Measurements from ENCODE around the gene CFAP57.

CFAP57 gene

DNA sequence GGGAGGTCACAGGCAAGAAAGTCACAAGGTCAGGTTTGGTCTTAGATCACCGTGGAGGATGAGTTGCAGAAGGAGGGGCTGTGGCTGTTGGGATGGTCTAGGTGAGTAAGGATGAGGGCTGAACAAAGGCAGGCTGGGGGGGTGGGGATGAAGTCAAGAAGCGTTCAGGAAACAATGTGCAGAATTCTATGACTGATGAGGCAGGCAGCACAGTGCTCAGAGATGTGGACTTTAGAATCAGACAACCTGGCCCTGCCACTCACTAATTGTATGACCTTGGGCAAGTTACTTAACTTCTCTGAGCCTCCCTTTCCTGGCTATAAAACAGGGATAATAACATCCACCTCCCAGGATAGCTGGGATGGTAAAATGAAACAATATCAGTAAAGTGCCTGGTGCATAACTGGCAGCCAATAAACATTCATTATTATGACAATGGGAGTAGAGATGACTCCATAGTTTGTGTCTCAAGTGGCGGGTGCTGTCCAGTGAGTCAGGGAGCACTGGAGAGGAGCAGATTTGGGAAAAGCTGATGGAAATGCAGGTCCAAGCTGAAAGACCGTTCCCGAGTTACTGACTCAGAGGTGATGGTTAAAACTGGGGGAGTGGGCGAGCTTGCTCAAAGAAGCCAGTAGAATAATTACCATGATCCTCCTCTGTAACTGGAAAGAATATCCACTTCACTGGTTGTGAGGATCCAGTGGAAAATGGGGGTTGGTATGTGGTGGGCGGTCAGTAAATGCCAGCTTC is 130.8 kb downstream of the CFAP57 start:
- no peak for DNase-seq

DNA sequence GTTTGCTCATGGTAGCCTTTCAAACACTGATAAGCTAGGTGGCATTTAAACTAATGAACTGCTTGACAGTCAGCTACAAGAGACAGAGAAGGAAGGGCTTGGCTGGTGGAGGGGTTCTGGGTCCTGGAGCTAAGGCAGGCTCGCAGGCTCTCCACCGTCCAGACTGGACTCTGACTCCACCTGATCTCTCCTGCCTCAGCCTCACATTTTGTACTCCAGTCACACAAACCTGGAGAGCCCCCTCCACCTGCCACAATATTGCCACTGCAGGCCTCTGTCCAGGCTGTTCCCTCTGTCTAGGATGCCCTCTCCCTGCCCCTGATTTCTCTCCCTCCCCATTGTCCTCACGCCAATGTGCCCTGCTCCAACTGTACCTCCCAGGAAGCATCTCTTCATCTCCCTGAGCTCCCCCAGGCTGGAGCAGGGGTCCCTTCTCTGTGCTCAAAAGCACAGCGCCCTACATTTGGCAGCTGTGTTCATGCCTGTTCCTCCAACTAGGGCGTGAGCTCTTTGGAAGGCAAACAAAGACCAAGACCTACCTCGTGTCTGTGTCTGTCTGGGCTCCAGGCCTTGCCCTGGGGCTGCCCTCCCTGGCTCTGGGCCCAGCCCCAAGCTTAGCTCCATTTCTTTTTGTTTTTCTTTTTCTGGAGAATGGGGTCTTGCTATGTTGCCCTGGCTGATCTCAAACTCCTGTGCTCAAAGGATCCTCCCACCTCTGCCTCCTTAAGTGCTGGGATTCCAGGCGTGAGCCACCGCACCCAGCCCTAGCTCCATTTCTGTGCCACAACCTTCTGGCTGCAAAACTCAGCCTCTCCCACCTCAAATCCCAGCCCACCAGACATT is 131.6 kb downstream of the CFAP57 start:
- DNase-seq: no peak
